NK-92 (cell line): ENCODE data around the gene SRSF3.
"Not testable (repeated sequence)": the region's sequence is repeated elsewhere in the genome, so short reads cannot be mapped to it uniquely, and the experiment has no call there.

Source experiments
- DNase-seq: peaks from one replicate; lab custom pipeline; 2025; ENCODE audit not compliant: unreplicated experiment; lab: John Stamatoyannopoulos, UW

SRSF3 gene

GRCh38 chr6:36594029-36594815, at the start of gene SRSF3:
SRSF3 (plus strand) TSS chr6:36594362; CDS start chr6:36596763, 2,401 bp downstream.
- DNase-seq: peak; percentile 84

GRCh38 chr6:36545767-36546307, 48.3 kb upstream of the SRSF3 start:
- no peak for DNase-seq

GRCh38 chr6:36546308-36546919, 47.7 kb upstream of the SRSF3 start:
- DNase-seq: no peak

GRCh38 chr6:36546920-36547645, 47.1 kb upstream of the SRSF3 start, which contains the start of gene STK38:
STK38 (minus strand) TSS chr6:36547479; CDS start chr6:36540202, 7,277 bp downstream.
- DNase-seq: peak; percentile 67

- DNase-seq: no peak
These were observed 46.3 kb upstream of the SRSF3 start for GRCh38 chr6:36547646-36548400.

- no peak for DNase-seq
These were observed 45.8 kb upstream of the SRSF3 start for GRCh38 chr6:36548401-36548743.

GRCh38 chr6:36550473-36551000, 43.6 kb upstream of the SRSF3 start:
- no peak for DNase-seq

- DNase-seq: no peak
These were observed 38.4 kb upstream of the SRSF3 start for GRCh38 chr6:36555750-36556252.

GRCh38 chr6:36556281-36556680, 37.9 kb upstream of the SRSF3 start:
- no peak for DNase-seq

GRCh38 chr6:36559011-36559793, 35.0 kb upstream of the SRSF3 start:
- DNase-seq: no peak

GRCh38 chr6:36560822-36561221, 33.3 kb upstream of the SRSF3 start:
- DNase-seq: no peak

GRCh38 chr6:36563237-36563927, 30.8 kb upstream of the SRSF3 start:
- no peak for DNase-seq

GRCh38 chr6:36563928-36564284, 30.3 kb upstream of the SRSF3 start:
- no peak for DNase-seq

GRCh38 chr6:36566418-36566905, 27.7 kb upstream of the SRSF3 start:
- no peak for DNase-seq

GRCh38 chr6:36570264-36570663, 23.9 kb upstream of the SRSF3 start:
- DNase-seq: no peak

- no peak for DNase-seq
These were observed 22.8 kb upstream of the SRSF3 start for GRCh38 chr6:36571122-36572043.

- not testable (repeated sequence) for DNase-seq
These were observed 21.5 kb upstream of the SRSF3 start for GRCh38 chr6:36572353-36573311.
